ENCODE results near the gene PSME4.

The PSME4 gene

DNA sequence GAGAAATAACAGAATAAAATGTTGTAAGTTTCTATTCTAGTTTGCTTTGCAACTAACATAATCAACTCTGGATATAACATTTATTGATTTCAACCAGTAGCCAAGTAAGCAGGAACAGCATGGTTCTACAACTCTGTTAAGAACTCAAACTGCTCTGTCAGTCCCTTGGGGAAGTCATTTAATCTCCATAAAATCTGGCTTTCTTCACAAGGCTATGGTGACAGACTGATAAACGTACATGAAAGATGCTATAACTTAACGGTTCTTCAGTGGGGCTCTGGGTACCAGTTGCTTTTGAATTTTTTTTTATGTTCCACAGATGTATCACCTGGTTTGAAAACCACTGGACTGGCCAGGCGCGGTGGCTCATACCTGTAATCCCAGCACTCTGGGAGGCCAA, 10.3 kb downstream of the PSME4 start:
- ATAC-seq (ENCODE audit: insufficient read depth, low read depth) (no peak), DNase-seq (no peak)
- TF ChIP-seq EZH2 (IDR thresholded peaks at IDR 0.05; ENCODE audit: borderline replicate concordance, low read depth, low read length, severe bottlenecking), result no peak
- no peak for TF ChIP-seq CTCF (IDR thresholded peaks at IDR 0.05; ENCODE audit: borderline replicate concordance, extremely low read depth, low read length, poor library complexity, severe bottlenecking)
- Histone ChIP-seq H2AFZ (ENCODE audit: low read depth, low read length) (no peak overlapping the region), H3K27ac (ENCODE audit: low read length) (no peak overlapping the region), H3K4me2 (ENCODE audit: insufficient read depth, low read length) (no peak overlapping the region), H3K36me3 (ENCODE audit: insufficient read depth, low read length) (no peaks in the 10 kb centered on the region), H3K9me3 (ENCODE audit: insufficient read depth, low read length, severe bottlenecking) (no peaks in the 10 kb centered on the region), H4K20me1 (ENCODE audit: insufficient read depth, low read length) (peaks cover 38% of the 10 kb centered on the region), H3K27me3 (ENCODE audit: insufficient read depth, low read length, poor library complexity) (no peaks in the 10 kb centered on the region), H3K4me3 (ENCODE audit: low read depth in 1 of 2, low read length in 2 of 2) (no peak overlapping the region), H3K79me2 (ENCODE audit: insufficient read depth, low read length) (peaks cover 100% of the 10 kb centered on the region), H3K4me1 (ENCODE audit: insufficient read depth, low read length) (peaks cover 10% of the 10 kb centered on the region; the same call in 1 of the 2 replicates), H3K9ac (ENCODE audit: low read depth, low read length) (no peak overlapping the region)

GRCh38 chr2:53958443-53958842, 12.3 kb downstream of the PSME4 start:
- no peaks in the 10 kb centered on the region for H3K36me3 ChIP-seq (ENCODE audit: insufficient read depth, low read length)
- no peak overlapping the region for H3K4me3 ChIP-seq (ENCODE audit: low read depth in 1 of 2, low read length in 2 of 2)
- no peaks in the 10 kb centered on the region for H3K27me3 ChIP-seq (ENCODE audit: insufficient read depth, low read length, poor library complexity)
- H3K9me3 ChIP-seq (ENCODE audit: insufficient read depth, low read length, severe bottlenecking), result no peaks in the 10 kb centered on the region
- H3K9ac ChIP-seq (ENCODE audit: low read depth, low read length), result no peak overlapping the region
- TF ChIP-seq EZH2 (IDR thresholded peaks at IDR 0.05; ENCODE audit: borderline replicate concordance, low read depth, low read length, severe bottlenecking) (no peak), CTCF (IDR thresholded peaks at IDR 0.05; ENCODE audit: borderline replicate concordance, extremely low read depth, low read length, poor library complexity, severe bottlenecking) (no peak)
- no peak overlapping the region for H3K4me2 ChIP-seq (ENCODE audit: insufficient read depth, low read length)
- no peak overlapping the region for H2AFZ ChIP-seq (ENCODE audit: low read depth, low read length)
- peaks cover 100% of the 10 kb centered on the region for H3K79me2 ChIP-seq (ENCODE audit: insufficient read depth, low read length)
- no peak for DNase-seq
- no peak for ATAC-seq (ENCODE audit: insufficient read depth, low read depth)
- H3K4me1 ChIP-seq (ENCODE audit: insufficient read depth, low read length), result peaks cover 9% of the 10 kb centered on the region; the same call in 1 of the 2 replicates
- H3K27ac ChIP-seq (ENCODE audit: low read length), result no peak overlapping the region
- peaks cover 39% of the 10 kb centered on the region for H4K20me1 ChIP-seq (ENCODE audit: insufficient read depth, low read length)

GRCh38 chr2:53952519-53952918, 18.3 kb downstream of the PSME4 start:
- no peak overlapping the region for H2AFZ ChIP-seq (ENCODE audit: low read depth, low read length)
- H3K27ac ChIP-seq (ENCODE audit: low read length), result no peak overlapping the region
- H3K9ac ChIP-seq (ENCODE audit: low read depth, low read length), result no peak overlapping the region
- peaks cover 19% of the 10 kb centered on the region for H3K36me3 ChIP-seq (ENCODE audit: insufficient read depth, low read length)
- TF ChIP-seq EZH2 (IDR thresholded peaks at IDR 0.05; ENCODE audit: borderline replicate concordance, low read depth, low read length, severe bottlenecking), result no peak
- TF ChIP-seq CTCF (IDR thresholded peaks at IDR 0.05; ENCODE audit: borderline replicate concordance, extremely low read depth, low read length, poor library complexity, severe bottlenecking), result no peak
- H3K27me3 ChIP-seq (ENCODE audit: insufficient read depth, low read length, poor library complexity), result no peaks in the 10 kb centered on the region
- ATAC-seq (ENCODE audit: insufficient read depth, low read depth), result no peak
- H3K4me2 ChIP-seq (ENCODE audit: insufficient read depth, low read length), result no peak overlapping the region
- DNase-seq, result no peak
- H3K4me1 ChIP-seq (ENCODE audit: insufficient read depth, low read length), result no peaks in the 10 kb centered on the region
- H3K9me3 ChIP-seq (ENCODE audit: insufficient read depth, low read length, severe bottlenecking), result no peaks in the 10 kb centered on the region
- H3K79me2 ChIP-seq (ENCODE audit: insufficient read depth, low read length), result peaks cover 95% of the 10 kb centered on the region
- peaks cover 32% of the 10 kb centered on the region for H4K20me1 ChIP-seq (ENCODE audit: insufficient read depth, low read length)
- H3K4me3 ChIP-seq (ENCODE audit: low read depth in 1 of 2, low read length in 2 of 2), result no peak overlapping the region

GRCh38 chr2:53949457-53949856, 21.3 kb downstream of the PSME4 start:
- Histone ChIP-seq H3K4me3 (ENCODE audit: low read depth in 1 of 2, low read length in 2 of 2) (no peak overlapping the region), H3K36me3 (ENCODE audit: insufficient read depth, low read length) (peaks cover 44% of the 10 kb centered on the region), H4K20me1 (ENCODE audit: insufficient read depth, low read length) (peaks cover 24% of the 10 kb centered on the region; the same call in 1 of the 2 replicates), H3K79me2 (ENCODE audit: insufficient read depth, low read length) (peaks cover 75% of the 10 kb centered on the region), H3K9ac (ENCODE audit: low read depth, low read length) (no peak overlapping the region), H3K27ac (ENCODE audit: low read length) (no peak overlapping the region), H3K27me3 (ENCODE audit: insufficient read depth, low read length, poor library complexity) (no peaks in the 10 kb centered on the region), H3K4me1 (ENCODE audit: insufficient read depth, low read length) (no peaks in the 10 kb centered on the region), H2AFZ (ENCODE audit: low read depth, low read length) (no peak overlapping the region), H3K9me3 (ENCODE audit: insufficient read depth, low read length, severe bottlenecking) (no peaks in the 10 kb centered on the region), H3K4me2 (ENCODE audit: insufficient read depth, low read length) (no peak overlapping the region)
- ATAC-seq (ENCODE audit: insufficient read depth, low read depth), result 0 out of 3 replicates have a peak, but pooled peaks have one; percentile 33
- TF ChIP-seq CTCF (IDR thresholded peaks at IDR 0.05; ENCODE audit: borderline replicate concordance, extremely low read depth, low read length, poor library complexity, severe bottlenecking), result no peak
- TF ChIP-seq EZH2 (IDR thresholded peaks at IDR 0.05; ENCODE audit: borderline replicate concordance, low read depth, low read length, severe bottlenecking), result no peak
- DNase-seq, result no peak

Measured in DND-41 (cell line).